HepG2 (cell line): ENCODE data around the gene RBCK1. TPM values are rescaled to one million over a fixed set of nuclear protein-coding genes. Genes with fewer than 3 reads are reported as not detected.

Experiments used
- CHD2 ChIP-seq: IDR thresholded peaks from 2 replicates; pipeline ENCODE4 v1.6.1; 2011; ENCODE audit warnings: low read depth, low read length, improper control_type of control experiment
- GTF3A ChIP-seq: sonication (generic); formaldehyde crosslinking; conservative IDR thresholded peaks from 2 replicates; pipeline ENCODE4 v1.4.0; 2020; ENCODE audit warnings: mild to moderate bottlenecking, missing genetic modification reagents
- NFATC3 ChIP-seq: sonication (generic); formaldehyde crosslinking; IDR thresholded peaks from 2 replicates; pipeline ENCODE4 v1.5.1; 2020; ENCODE audit warnings: mild to moderate bottlenecking, missing genetic modification reagents
- SATB2 ChIP-seq: sonication (generic); formaldehyde crosslinking; IDR thresholded peaks from 2 replicates; pipeline ENCODE4 v1.5.0; 2020; ENCODE audit warnings: missing genetic modification reagents
- SIN3A ChIP-seq: IDR thresholded peaks from 2 replicates; pipeline ENCODE4 v1.6.1; 2011; ENCODE audit warnings: low read depth, mild to moderate bottlenecking, control low read depth, low read length, borderline replicate concordance
- SUZ12 ChIP-seq: fragments of 150-350 bp; IDR thresholded peaks from 2 replicates; pipeline ENCODE4 v1.6.1; 2014; ENCODE audit warnings: low read depth, low read length
- U2AF1 ChIP-seq: fragments of 200-400 bp; formaldehyde crosslinking; optimal IDR thresholded peaks from 2 replicates; pipeline ENCODE3; 2017; ENCODE audit warnings: mild to moderate bottlenecking, low read depth, low read length
- ZFY ChIP-seq: sonication (generic); formaldehyde crosslinking; IDR thresholded peaks from 2 replicates; pipeline ENCODE4 v1.4.0; 2020; ENCODE audit warnings: missing genetic modification reagents
- ZNF263 ChIP-seq: sonication (generic); formaldehyde crosslinking; IDR thresholded peaks from 2 replicates; pipeline ENCODE4 v1.4.0; 2020; ENCODE audit warnings: missing genetic modification reagents
- ZNF331 ChIP-seq: sonication (generic); formaldehyde crosslinking; IDR thresholded peaks from 2 replicates; pipeline ENCODE4 v1.4.0; 2020; ENCODE audit warnings: missing genetic modification reagents
- ZNF547 ChIP-seq: sonication (generic); formaldehyde crosslinking; IDR thresholded peaks from 2 replicates; pipeline ENCODE4 v1.5.1; 2020; ENCODE audit warnings: mild to moderate bottlenecking, missing genetic modification reagents
- ZNF639 ChIP-seq: conservative IDR thresholded peaks from 2 replicates; pipeline ENCODE4 v1.6.1; 2018; ENCODE audit warnings: missing genetic modification reagents
- ZNF713 ChIP-seq: sonication (generic); formaldehyde crosslinking; IDR thresholded peaks from 2 replicates; pipeline ENCODE4 v1.4.0; 2020; ENCODE audit warnings: mild to moderate bottlenecking, missing genetic modification reagents
- polyA plus RNA-seq, 8 experiments: library from polyadenylated mRNA; depleted of rRNA in 3 of 8; stranded (reverse) in 7 of 8; unstranded in 1 of 8; fragments of >200 nt; fragmentation: Illumina TruSeq in 4 of 8; extraction: Trizol in 4 of 8; gene quantifications; 2 replicates each; pipeline versions ENCODE4 v1.2.1 to v1.2.3, GENCODE V29; 2011 to 2016; ENCODE audit warnings: low read depth in 4 of 8, missing spikeins in 1 of 8, mixed read lengths in 1 of 8; ENCODE audit not compliant: insufficient read depth in 1 of 8
- total RNA-seq, 5 experiments: library from RNA; depleted of rRNA; stranded (reverse); fragments of >200 nt; fragmentation: Illumina TruSeq; extraction: Trizol; gene quantifications; 2 replicates each; pipeline ENCODE4 v1.2.3, GENCODE V29; 2016; ENCODE audit warnings: low read depth in 1 of 5
- TF ChIP-seq, protein P1 (sequence below), 2 experiments: fragments of 450-650 bp in 1 of 2; sonication (generic) in 1 of 2; formaldehyde crosslinking in 1 of 2; IDR thresholded peaks; 2 replicates each; pipeline versions ENCODE4 v1.6.1 to v1.8.0; 2016 to 2022; ENCODE audit warnings: antibody characterized with exemption in 1 of 2, mild to moderate bottlenecking in 1 of 2, missing genetic modification reagents in 1 of 2
- TF ChIP-seq, protein P2 (sequence below): sonication (generic); formaldehyde crosslinking; IDR thresholded peaks from 2 replicates; pipeline ENCODE4 v1.5.1; 2020; ENCODE audit warnings: mild to moderate bottlenecking, missing genetic modification reagents, moderate library complexity

Gene RBCK1
- total and polyA plus RNA-seq, 2 of the 13 experiments (the other 11 are each of a cell fraction or from before 2014, with no cell fraction given), result 149 to 215 TPM

DNA sequence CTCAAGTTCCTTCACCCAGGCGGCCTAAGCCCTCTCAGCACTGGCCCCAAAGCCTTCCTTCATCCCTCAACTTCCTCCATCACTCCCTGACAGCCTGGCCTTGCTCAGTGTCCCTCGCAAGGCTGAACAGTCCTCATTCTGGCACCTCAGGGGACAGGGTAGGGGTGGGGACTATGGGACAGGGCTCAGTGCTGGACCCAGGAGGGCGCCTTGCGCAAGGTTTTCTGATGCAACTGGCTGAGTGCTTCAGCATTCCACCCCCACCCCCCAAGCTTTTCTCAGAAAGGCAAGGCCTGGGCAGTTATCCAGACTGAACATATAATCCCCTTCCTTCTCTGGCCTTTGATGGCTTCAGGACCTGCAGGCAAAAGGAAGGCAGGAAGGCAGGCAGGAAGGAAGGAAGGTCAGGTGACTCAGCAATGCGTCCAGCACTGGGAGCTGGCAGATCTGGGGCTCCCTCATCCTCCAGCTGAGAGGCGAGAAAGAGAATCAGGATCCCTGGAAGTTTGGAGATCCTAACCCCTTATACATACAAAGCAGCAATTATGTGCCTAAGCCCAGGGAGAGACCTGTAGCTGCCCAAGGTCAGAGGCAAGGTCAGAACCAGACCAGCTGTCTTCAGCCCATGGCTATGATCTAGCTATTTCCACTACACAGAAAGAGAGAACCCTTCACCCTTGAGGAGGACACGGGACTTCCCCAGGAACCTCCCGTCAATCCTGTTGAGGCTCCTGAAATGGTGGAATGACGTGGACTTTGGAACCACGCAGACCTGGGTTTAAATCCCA lies 36.1 kb upstream of the RBCK1 start (continued):
- TF ChIP-seq, protein P1, sequence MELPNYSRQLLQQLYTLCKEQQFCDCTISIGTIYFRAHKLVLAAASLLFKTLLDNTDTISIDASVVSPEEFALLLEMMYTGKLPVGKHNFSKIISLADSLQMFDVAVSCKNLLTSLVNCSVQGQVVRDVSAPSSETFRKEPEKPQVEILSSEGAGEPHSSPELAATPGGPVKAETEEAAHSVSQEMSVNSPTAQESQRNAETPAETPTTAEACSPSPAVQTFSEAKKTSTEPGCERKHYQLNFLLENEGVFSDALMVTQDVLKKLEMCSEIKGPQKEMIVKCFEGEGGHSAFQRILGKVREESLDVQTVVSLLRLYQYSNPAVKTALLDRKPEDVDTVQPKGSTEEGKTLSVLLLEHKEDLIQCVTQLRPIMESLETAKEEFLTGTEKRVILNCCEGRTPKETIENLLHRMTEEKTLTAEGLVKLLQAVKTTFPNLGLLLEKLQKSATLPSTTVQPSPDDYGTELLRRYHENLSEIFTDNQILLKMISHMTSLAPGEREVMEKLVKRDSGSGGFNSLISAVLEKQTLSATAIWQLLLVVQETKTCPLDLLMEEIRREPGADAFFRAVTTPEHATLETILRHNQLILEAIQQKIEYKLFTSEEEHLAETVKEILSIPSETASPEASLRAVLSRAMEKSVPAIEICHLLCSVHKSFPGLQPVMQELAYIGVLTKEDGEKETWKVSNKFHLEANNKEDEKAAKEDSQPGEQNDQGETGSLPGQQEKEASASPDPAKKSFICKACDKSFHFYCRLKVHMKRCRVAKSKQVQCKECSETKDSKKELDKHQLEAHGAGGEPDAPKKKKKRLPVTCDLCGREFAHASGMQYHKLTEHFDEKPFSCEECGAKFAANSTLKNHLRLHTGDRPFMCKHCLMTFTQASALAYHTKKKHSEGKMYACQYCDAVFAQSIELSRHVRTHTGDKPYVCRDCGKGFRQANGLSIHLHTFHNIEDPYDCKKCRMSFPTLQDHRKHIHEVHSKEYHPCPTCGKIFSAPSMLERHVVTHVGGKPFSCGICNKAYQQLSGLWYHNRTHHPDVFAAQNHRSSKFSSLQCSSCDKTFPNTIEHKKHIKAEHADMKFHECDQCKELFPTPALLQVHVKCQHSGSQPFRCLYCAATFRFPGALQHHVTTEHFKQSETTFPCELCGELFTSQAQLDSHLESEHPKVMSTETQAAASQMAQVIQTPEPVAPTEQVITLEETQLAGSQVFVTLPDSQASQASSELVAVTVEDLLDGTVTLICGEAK (IDR thresholded peaks at IDR 0.05), result no peak
- TF ChIP-seq, protein P1 (CRISPR knock-in tag; IDR thresholded peaks at IDR 0.05), result peak; percentile 86; the same call in 1 of the 2 replicates
- TF ChIP-seq ZFY (CRISPR knock-in tag), result peak; percentile 77
- peak; percentile 99 for TF ChIP-seq ZNF331 (CRISPR knock-in tag)
- TF ChIP-seq NFATC3, result peak; percentile 23; the same call in 1 of the 2 replicates
- TF ChIP-seq ZNF713, result peak; percentile 88
- TF ChIP-seq ZNF263 (CRISPR knock-in tag), result peak; percentile 64
- TF ChIP-seq ZNF547 (CRISPR knock-in tag), result peak; percentile 82; the same call in 1 of the 2 replicates
- TF ChIP-seq, protein P2, sequence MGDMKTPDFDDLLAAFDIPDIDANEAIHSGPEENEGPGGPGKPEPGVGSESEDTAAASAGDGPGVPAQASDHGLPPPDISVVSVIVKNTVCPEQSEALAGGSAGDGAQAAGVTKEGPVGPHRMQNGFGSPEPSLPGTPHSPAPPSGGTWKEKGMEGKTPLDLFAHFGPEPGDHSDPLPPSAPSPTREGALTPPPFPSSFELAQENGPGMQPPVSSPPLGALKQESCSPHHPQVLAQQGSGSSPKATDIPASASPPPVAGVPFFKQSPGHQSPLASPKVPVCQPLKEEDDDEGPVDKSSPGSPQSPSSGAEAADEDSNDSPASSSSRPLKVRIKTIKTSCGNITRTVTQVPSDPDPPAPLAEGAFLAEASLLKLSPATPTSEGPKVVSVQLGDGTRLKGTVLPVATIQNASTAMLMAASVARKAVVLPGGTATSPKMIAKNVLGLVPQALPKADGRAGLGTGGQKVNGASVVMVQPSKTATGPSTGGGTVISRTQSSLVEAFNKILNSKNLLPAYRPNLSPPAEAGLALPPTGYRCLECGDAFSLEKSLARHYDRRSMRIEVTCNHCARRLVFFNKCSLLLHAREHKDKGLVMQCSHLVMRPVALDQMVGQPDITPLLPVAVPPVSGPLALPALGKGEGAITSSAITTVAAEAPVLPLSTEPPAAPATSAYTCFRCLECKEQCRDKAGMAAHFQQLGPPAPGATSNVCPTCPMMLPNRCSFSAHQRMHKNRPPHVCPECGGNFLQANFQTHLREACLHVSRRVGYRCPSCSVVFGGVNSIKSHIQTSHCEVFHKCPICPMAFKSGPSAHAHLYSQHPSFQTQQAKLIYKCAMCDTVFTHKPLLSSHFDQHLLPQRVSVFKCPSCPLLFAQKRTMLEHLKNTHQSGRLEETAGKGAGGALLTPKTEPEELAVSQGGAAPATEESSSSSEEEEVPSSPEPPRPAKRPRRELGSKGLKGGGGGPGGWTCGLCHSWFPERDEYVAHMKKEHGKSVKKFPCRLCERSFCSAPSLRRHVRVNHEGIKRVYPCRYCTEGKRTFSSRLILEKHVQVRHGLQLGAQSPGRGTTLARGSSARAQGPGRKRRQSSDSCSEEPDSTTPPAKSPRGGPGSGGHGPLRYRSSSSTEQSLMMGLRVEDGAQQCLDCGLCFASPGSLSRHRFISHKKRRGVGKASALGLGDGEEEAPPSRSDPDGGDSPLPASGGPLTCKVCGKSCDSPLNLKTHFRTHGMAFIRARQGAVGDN (CRISPR knock-in tag), result peak; percentile 96
- peak; percentile 60 for TF ChIP-seq SIN3A
- TF ChIP-seq SATB2 (CRISPR knock-in tag), result no peak
- TF ChIP-seq SUZ12, result no peak
- TF ChIP-seq CHD2, result peak; percentile 79; the same call in 1 of the 2 replicates
- peak; percentile 96; the same call in 1 of the 2 replicates for TF ChIP-seq GTF3A (CRISPR knock-in tag)
- peak; percentile 92 for TF ChIP-seq ZNF639 (CRISPR knock-in tag)
- peak; percentile 97 for TF ChIP-seq U2AF1
